GM23338 (cell line): ENCODE data around the gene CCDC110. TPM values are rescaled to one million over a fixed set of nuclear protein-coding genes. Genes with fewer than 3 reads are reported as not detected.

Experiments
- CREB1 ChIP-seq: fragments of 250-450 bp; sonication (Bioruptor Pico); IDR thresholded peaks from 2 replicates; pipeline ENCODE4 v1.5.0; 2020; ENCODE audit warnings: low read depth, mild to moderate bottlenecking, moderate library complexity
- EZH2 ChIP-seq: fragments of 200-600 bp; sonication (generic); IDR thresholded peaks from one replicate; pipeline ENCODE4 v1.8.0; 2017; ENCODE audit warnings: antibody characterized with exemption, mild to moderate bottlenecking, low read depth; ENCODE audit not compliant: unreplicated experiment
- EZH2phosphoT487 ChIP-seq: fragments of 200-600 bp; sonication (generic); IDR thresholded peaks from one replicate; pipeline ENCODE4 v1.8.1; 2018; ENCODE audit warnings: antibody characterized with exemption; ENCODE audit not compliant: unreplicated experiment
- JUNB ChIP-seq: IDR thresholded peaks from one replicate; pipeline ENCODE4 v1.6.1; 2016; ENCODE audit warnings: antibody characterized with exemption; ENCODE audit not compliant: unreplicated experiment
- POLR2AphosphoS5 ChIP-seq: IDR thresholded peaks from 2 replicates; pipeline ENCODE4 v1.6.1; 2016; ENCODE audit warnings: antibody characterized with exemption, low read depth
- REST ChIP-seq: IDR thresholded peaks from one replicate; pipeline ENCODE4 v1.6.1; 2018; ENCODE audit warnings: antibody characterized with exemption; ENCODE audit not compliant: unreplicated experiment
- STAT1 ChIP-seq: IDR thresholded peaks from one replicate; pipeline ENCODE4 v1.6.1; 2016; ENCODE audit warnings: antibody characterized with exemption; ENCODE audit not compliant: unreplicated experiment
- ZNF331 ChIP-seq: fragments of 250-450 bp; sonication (Bioruptor Pico); IDR thresholded peaks from 2 replicates; pipeline ENCODE4 v1.5.0; 2020; ENCODE audit warnings: low read depth, mild to moderate bottlenecking, moderate library complexity
- ZNF462 ChIP-seq: fragments of 250-450 bp; sonication (Bioruptor Pico); IDR thresholded peaks from 2 replicates; pipeline ENCODE4 v1.5.0; 2020; ENCODE audit warnings: mild to moderate bottlenecking, moderate library complexity
- polyA plus RNA-seq: library from polyadenylated mRNA; unstranded; fragments of >200 nt; fragmentation: Nextera tagmentation; extraction: Ambion mirVana; gene quantifications from 2 replicates; pipeline ENCODE4 v1.2.1, GENCODE V29; 2016
- total RNA-seq: library from RNA; depleted of rRNA; stranded (reverse); fragments of >200 nt; shearing (Covaris generic); gene quantifications from 2 replicates; pipeline ENCODE4 v1.2.3, GENCODE V29; 2014

Gene CCDC110
- total and polyA plus RNA-seq, 2 experiments from 2014 or later, result 5.4 to 6.7 TPM

DNA sequence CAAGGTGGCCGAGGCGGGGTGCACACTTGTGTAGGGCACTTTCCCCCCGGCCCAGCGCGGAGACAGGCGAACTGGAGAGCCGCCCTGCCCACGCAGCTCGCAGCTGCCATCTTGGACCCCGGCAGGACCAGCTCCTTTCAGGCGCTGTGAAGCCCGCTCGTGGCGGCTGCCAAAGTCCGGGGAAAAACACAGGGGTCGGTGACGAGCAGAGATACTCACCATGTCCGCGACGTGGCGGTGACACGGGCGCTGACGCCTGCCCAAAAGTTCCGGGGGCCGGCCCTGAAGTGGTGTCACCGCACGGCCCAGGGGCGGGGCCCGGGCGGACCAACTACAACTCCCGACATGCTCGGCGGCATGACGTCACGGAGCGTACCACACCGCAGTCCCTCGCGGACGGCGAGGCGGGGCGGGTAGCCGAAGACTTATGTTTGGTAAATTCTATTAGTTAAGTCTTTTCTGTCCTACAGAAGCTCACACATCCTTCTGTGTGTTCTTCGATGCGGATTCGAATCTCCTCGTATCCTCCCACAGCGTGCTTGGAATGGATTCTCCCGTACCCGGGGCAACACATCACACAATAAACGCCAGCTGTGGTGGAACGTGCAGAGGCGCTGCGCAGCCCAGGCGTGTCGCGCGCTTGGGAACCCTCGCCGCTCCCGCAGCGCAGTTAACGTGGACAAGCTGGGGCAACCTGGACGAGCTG lies 45.7 kb downstream of the CCDC110 start, which contains the start of gene UFSP2 (continued):
- TF ChIP-seq ZNF462 (CRISPR knock-in tag) (no peak), EZH2 (no peak), STAT1 (no peak), REST (no peak), ZNF331 (CRISPR knock-in tag) (no peak), EZH2phosphoT487 (no peak), CREB1 (peak; percentile 99), POLR2AphosphoS5 (peak; percentile 56; the same call in 1 of the 2 replicates), JUNB (no peak)
